GM06990 (cell line): ENCODE data around the gene CTIF.

Experiments
- DNase-seq: peaks from one replicate; pipeline ENCODE4 v3.0.0-alpha.2; 2011; ENCODE audit not compliant: insufficient read length; ENCODE audit errors: extremely low read depth
- H3K27me3 ChIP-seq: replicated peaks from 2 replicates; pipeline ENCODE4 v1.6.0; 2011; ENCODE audit warnings: low read length; ENCODE audit not compliant: control insufficient read depth, insufficient read depth
- H3K36me3 ChIP-seq: 2 replicates; pipeline ENCODE4 v1.5.1; 2011; ENCODE audit warnings: low read length; ENCODE audit not compliant: control insufficient read depth, insufficient read depth
- H3K4me3 ChIP-seq: replicated peaks from 2 replicates; pipeline ENCODE4 v1.5.1; 2011; ENCODE audit warnings: low read depth, mild to moderate bottlenecking, control low read depth, low read length
- CTCF ChIP-seq: IDR thresholded peaks from 2 replicates; pipeline ENCODE4 v1.5.1; 2011; ENCODE audit warnings: low read length, control low read depth, mild to moderate bottlenecking, inconsistent platforms; ENCODE audit not compliant: insufficient read depth, poor library complexity, severe bottlenecking

The CTIF gene

GRCh38 chr18:48860269-48861180, 321.7 kb downstream of the CTIF start:
- DNase-seq = no peak
- Histone ChIP-seq H3K4me3 (no peak overlapping the region), H3K27me3 (no peaks in the 10 kb centered on the region), H3K36me3 (no peaks in the 10 kb centered on the region; the same call in 1 of the 2 replicates)
- TF ChIP-seq CTCF = no peak

GRCh38 chr18:48861181-48861708, 322.4 kb downstream of the CTIF start:
- no peak for TF ChIP-seq CTCF
- Histone ChIP-seq H3K27me3 (no peaks in the 10 kb centered on the region), H3K4me3 (no peak overlapping the region), H3K36me3 (no peaks in the 10 kb centered on the region; the same call in 1 of the 2 replicates)
- no peak for DNase-seq

GRCh38 chr18:48862132-48862531, 323.3 kb downstream of the CTIF start:
- no peak for DNase-seq

GRCh38 chr18:48862678-48863270, 323.9 kb downstream of the CTIF start:
- no peak for TF ChIP-seq CTCF
- Histone ChIP-seq H3K4me3 (no peak overlapping the region), H3K27me3 (no peaks in the 10 kb centered on the region), H3K36me3 (no peaks in the 10 kb centered on the region; the same call in 1 of the 2 replicates)
- DNase-seq = no peak

More at GRCh38 chr18:48862132-48862531, 323.3 kb downstream of the CTIF start:
- no peak for TF ChIP-seq CTCF
- H3K27me3 ChIP-seq = no peaks in the 10 kb centered on the region
- H3K36me3 ChIP-seq = no peaks in the 10 kb centered on the region; the same call in 1 of the 2 replicates
- no peak overlapping the region for H3K4me3 ChIP-seq

GRCh38 chr18:48863432-48864065, 324.7 kb downstream of the CTIF start:
- no peak for DNase-seq
- TF ChIP-seq CTCF = no peak
- Histone ChIP-seq H3K36me3 (no peaks in the 10 kb centered on the region; the same call in 1 of the 2 replicates), H3K27me3 (no peaks in the 10 kb centered on the region), H3K4me3 (no peak overlapping the region)
